Stimulated activated naive CD8-positive, alpha-beta T cell treated with anti-CD3 and anti-CD28 coated beads, Interleukin-15, Interleukin-2, amounts not matched to agents 100 U/mL and 50 U/mL, for 24 hours (primary cell): Measurements from ENCODE around the gene PLK5.
"Not testable (repeated sequence)": the region's sequence is repeated elsewhere in the genome, so short reads cannot be mapped to it uniquely, and the experiment has no call there.

Experiments
- ATAC-seq: fragments of 150-1000 bp; cut with Tn5 transposase; one replicate; pipeline ENCODE4 v1.10.0; 2021
- DNase-seq: peaks from one replicate; pipeline ENCODE4 v3.0.0; 2021

The PLK5 gene

DNA sequence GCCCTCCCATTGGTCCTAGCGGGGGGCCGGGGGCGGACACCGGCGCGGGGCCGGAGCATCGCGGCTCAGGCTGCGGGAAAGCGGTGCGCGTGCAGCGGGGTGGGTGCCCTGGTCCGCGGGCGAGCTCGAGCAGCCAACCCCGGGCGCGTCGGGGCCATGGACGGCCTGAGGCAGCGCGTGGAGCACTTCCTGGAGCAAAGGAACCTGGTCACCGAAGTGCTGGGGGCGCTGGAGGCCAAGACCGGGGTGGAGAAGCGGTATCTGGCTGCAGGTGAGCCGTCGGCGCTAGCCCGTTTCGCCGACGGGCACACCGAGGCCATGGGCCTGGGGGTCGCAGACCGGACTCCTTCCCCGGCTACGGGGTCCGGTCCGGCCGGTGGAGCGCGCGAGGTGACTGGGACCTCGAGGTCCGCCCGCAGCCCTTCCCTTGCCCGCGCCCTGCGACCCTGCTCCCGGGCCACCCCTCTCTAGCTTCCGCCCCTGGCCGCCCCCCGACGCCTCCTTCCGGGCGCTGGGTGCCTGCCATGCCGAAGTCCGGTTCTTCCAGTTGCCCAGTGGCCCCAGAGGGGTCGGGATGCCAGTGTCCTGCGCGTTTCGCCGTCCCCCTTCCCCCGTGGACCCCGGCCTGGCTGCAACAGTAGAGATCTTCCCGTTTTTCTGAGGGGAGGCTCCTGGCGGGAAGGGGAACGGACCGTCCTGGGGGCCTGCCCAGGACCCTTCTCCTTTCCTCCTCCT, 32.6 kb upstream of the PLK5 start, which contains the start of gene REEP6:
Gene REEP6 (plus strand): TSS at position 68 of the 735 bp plus-strand sequence. CDS start 89 bp downstream, at position 157.
- no peak for ATAC-seq
- DNase-seq, result no peak

DNA sequence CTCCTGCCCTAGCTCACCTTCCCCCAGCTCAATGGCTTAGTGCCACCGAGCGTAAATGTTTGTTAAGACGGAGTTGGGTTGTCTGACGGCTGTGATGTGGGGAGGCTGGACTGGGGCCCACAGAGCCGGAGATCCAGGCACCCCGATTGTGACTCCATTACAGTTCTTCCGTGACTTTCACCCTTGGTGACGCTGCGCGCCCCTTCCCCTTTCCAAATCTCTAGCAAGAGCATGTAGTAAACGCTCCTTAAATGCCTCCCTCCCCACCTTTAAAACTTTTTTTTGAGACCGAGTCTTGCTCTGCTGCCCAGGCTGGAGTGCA, 32.1 kb upstream of the PLK5 start:
- ATAC-seq, result no peak
- no peak for DNase-seq

DNA sequence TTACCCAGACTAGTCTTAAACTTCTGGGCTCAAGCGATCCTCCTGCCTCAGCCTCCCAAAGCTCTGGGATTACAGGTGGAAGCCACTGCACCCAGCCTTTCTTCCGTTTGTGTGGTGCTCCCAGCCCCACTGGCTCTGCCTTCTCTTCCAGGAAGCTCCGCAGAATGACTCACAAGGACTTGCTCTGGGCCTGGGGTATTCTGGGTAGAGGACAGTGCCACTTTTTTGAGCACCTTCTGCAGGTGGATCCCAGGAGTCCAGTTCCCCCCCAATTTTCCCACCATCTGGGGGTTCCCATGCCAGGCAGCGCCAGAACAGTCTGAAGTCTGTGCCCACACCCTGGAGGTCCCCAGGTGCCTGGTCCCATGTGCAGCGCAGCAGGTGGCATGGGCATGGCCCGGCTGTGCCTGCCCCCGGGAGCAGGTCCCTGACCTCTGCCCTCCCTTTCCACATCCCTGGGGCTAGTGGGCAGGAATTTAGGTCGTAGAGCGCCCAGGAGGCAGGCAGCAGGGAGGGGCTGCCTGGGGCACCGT, 31.3 kb upstream of the PLK5 start:
- ATAC-seq, result no peak
- DNase-seq, result no peak

DNA sequence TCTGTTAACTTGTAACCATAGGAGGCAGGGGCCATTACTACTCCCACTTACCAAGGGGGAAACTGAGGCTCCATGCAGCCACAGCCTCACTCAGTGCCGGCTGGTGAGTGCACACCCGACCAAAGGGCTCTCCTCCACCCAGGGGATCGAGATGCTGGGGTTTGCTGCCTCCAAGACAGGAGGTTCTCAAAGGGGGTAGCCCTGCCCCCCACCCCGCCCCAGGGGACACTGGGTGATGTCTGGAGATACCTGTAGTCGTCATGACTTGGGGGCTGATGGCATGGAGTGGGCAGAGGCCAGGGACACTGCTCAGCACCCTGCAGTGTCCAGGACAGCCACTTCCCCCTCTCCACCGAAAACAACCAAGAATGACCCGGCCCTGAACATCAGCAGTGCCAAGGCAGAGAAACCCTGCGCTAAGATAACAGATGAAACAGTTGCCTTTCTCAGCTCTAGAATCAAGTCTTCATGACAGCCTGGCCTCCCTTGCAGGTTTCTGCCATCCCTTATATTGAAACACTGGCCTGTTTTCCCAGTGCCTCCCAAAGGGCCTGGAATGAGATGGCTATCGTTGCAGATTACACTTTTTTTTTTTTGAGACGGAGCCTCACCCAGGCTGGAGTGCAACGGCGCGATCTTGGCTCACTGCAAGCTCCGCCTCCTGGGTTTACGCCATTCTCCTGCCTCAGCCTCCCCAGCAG, 29.6 kb upstream of the PLK5 start:
- no peak for ATAC-seq
- no peak for DNase-seq

DNA sequence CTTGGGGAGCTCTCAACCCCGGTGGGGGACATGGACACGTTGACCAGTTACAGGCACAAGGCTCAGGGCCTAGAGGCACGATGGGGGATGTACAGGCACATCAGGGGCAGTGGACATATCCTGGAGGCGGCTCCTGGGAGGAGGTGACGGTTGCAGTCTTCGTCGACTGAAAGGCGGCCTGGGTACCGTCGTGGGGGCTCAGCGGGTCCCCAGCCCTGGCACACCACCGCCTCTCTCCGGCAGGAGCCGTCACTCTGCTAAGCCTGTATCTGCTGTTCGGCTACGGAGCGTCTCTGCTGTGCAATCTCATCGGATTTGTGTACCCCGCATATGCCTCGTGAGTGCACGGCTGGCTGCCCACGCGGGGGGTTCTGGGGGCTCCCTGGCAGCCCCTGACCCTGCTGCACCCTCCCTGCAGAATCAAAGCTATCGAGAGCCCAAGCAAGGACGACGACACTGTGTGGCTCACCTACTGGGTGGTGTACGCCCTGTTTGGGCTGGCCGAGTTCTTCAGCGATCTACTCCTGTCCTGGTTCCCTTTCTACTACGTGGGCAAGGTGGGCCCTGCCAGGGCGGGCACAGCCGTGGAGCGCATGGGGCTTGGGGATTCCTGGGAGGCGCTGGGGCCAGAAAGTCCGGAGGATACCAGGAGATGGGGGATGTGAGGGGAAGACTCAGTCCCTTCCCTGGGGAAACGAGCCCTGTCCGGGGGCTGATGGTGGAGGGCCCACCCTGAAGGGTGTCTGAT, 28.7 kb upstream of the PLK5 start:
- DNase-seq (no peak), ATAC-seq (no peak)

DNA sequence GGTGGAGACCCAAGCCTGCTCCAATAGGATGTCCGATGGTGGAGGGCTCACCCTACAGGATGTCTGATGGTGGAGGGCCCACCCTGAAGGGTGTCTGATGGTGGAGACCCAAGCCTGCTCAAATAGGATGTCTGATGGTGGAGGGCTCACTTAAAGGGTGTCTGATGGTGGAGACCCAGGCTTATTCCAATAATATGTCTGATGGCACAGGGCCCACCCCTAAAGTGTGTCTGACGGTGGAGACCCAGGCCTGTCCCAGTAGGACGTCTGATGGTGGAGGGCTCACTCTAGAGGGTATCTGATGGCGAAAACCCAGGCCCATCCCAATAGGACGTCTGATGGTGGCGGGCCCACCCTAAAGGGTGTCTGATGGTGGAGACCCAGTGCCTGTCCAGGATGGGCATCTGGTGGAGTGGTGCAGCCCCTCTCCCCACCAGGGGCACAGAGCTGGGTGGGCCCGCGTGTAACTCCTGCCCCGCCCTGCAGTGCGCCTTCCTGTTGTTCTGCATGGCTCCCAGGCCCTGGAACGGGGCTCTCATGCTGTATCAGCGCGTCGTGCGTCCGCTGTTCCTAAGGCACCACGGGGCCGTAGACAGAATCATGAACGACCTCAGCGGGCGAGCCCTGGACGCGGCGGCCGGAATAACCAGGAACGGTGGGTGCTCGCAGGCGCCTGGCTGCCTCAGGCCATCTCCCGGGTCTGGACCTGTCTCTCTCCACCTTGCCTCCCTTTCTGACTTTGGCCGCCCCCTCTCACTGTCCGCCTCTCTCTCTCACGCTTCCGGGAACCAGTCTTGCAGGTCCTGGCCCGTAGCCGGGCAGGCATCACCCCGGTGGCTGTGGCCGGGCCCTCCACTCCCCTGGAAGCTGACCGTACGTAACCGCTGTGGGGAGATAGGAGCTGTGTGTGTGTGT, 27.8 kb upstream of the PLK5 start:
- no peak for ATAC-seq
- no peak for DNase-seq

DNA sequence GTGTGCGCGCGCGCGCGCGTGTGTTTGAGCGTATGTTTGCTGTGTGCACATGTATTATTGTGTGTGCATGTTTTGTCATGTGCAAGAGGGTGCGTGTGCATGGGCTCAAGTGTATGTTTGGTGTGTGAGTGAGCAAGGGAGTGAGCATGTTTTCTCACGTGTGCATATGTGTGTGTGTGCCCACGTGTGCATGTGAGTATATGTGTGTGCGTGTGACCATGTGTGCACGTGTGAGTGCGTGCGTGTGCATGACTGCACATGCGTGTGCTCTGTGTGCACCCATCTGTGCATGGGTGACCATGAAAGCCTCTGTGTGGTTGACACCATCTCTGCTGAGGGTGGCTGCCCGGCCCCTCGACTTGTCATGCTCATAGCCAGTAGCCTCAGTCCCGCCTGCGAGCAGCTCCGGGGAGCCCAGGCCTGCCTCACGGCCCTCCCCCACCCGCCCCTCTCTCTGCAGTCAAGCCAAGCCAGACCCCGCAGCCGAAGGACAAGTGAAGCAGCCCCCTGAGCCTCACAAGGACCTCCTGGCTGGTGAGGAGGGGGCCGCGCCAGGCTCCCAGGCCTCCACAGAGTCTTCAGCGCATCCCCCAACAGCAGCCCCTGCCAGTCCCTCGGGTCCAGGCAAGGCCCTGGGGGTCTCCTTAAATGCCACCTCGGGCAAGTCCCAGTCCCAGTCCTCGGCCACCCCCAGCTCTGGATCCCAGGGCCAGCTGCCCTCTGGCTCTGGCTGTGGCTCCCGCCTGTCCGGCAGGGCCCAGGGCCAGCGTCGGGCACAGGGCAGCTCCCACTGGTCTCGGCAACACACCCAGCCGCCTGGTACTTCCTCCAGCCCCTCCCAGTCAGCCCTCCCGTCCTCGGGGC, 26.9 kb upstream of the PLK5 start:
- ATAC-seq, result no peak
- no peak for DNase-seq

DNA sequence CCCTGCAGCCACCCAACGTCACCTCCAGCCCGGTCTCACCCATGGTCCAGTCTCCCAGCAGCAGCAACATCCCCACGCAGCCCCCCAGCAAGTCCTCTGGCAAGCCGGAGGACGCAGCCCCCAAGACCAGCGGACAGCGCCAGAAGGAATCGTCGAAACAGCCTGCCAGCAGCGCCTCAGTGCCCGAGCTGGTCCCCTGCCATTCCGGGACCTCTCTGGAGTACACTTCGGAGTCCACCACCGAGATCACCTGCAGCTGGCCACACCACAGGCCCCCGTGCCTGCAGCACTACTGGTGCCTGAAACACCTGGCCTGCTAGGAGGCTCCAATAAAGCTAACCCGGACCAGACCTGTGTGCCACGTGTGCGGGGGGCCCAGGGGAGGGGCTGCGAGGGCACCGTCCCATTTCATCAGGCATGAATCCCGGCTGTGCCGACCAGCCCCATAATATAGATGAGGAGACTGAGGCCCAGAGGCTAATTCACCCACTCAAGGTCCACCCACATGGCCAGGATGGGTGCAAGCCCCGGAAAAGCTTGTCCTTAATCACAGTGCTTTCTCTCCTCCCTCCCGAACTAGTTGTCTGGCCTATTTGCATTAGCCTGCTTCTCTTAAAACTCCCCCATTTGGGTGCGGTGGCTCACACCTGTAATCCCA, 26.2 kb upstream of the PLK5 start:
- DNase-seq (no peak), ATAC-seq (no peak)

DNA sequence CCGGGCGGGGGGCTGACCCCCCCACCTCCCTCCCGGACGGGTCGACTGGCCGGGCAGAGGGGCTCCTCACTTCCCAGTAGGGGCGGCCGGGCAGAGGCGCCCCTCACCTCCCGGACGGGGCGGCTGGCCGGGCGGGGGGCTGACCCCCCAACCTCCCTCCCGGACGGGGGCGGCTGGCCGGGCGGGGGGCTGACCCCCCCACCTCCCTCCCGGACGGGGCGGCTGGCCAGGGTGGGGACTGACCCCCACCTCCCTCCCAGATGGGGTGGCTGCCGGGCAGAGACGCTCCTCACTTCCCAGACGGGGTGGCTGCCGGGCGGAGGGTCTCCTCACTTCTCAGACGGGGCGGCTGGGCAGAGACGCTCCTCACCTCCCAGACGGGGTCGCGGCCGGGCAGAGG, 24.6 kb upstream of the PLK5 start:
- not testable (repeated sequence) for ATAC-seq, DNase-seq

DNA sequence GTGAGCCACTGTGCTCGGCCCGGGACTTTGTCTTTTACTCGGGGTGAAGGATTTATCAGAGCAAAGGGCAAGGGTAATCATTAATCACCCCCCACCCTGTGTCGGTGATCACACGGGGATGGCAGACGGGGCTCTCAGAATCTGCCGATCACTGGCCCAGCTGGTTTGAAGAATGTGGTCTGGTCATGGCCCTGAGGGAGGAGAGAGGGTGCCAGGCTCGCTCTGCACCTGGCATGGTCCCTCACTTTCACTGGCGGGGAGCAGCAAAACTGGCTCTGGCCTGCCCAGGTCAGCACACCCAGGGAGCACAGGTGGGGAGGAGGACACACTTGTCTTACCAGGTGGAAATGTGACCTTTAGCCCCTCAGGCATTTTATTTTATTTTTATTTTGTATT, 22.7 kb upstream of the PLK5 start:
- ATAC-seq (no peak), DNase-seq (no peak)

DNA sequence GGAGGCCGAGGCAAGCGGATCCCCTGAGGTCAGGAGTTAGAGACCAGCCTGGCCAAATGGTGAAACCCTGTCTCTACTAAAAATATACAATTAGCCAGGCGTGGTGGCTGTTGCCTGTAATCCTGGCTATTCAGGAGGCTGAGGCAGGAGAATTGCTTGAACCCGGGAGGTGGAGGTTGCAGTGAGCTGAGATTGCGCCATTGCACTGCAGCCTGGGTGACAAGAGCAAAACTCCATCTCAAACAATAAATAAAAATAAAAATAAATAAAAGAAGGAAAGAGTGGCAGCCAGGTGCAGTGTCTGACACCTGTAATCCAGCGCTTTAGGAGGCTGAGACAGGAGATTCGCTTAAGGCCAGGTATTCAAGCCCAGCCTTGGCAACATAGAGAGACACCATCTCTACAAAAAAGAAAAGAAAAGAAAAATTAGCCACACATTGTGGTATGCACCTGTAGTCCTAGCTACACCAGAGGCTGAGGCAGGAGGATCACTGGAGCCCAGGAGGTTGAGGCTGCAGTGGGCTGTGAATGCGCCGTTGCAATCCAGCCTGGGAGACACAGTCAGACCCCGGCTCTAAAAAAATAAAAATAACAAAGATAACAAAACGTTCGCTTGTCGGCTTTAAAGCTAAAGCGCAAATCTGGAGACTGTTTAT, 21.3 kb upstream of the PLK5 start:
- ATAC-seq (no peak), DNase-seq (no peak)

DNA sequence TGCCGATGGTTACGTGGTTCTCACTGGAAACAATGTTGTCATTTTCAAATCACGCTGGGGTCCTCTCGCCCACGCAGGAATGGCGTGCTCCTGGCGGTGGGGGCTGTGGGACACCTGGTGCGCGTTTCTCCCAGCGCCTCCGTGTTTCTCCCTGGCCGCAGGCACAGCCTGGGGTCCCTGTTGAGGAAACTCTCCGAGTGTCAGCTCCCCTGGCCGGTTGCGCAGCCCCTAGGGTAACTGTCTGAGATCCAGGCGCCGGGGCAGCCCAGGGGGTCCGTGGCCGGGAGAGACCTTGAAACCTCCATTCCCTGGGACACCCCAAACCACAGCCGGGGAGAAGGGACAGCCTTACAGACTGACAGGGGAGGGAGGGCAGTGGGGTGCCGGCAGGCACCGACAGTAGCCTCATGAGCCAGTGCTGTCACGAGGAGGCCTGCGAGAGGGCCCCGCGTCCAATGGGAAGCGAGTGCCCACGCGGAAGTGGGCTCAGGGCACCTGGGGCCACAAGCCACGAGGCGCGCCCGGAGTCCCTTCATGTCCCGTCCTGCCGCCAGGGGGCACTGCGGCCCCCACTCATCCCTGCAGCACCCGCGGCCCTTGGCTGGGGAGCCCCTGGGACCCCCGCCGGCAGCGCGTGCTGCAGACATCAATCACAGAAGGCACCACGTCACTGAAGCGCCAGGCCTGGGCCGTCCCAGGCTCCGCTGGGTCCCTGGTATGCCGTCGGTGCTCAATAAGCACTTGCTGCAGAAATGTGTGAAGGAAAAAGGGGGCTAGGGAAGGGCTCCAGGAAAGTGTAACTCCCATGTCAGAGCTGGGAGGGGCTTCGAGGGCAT, 20.6 kb upstream of the PLK5 start:
- DNase-seq (peak; percentile 83), ATAC-seq (peak; percentile 58)

DNA sequence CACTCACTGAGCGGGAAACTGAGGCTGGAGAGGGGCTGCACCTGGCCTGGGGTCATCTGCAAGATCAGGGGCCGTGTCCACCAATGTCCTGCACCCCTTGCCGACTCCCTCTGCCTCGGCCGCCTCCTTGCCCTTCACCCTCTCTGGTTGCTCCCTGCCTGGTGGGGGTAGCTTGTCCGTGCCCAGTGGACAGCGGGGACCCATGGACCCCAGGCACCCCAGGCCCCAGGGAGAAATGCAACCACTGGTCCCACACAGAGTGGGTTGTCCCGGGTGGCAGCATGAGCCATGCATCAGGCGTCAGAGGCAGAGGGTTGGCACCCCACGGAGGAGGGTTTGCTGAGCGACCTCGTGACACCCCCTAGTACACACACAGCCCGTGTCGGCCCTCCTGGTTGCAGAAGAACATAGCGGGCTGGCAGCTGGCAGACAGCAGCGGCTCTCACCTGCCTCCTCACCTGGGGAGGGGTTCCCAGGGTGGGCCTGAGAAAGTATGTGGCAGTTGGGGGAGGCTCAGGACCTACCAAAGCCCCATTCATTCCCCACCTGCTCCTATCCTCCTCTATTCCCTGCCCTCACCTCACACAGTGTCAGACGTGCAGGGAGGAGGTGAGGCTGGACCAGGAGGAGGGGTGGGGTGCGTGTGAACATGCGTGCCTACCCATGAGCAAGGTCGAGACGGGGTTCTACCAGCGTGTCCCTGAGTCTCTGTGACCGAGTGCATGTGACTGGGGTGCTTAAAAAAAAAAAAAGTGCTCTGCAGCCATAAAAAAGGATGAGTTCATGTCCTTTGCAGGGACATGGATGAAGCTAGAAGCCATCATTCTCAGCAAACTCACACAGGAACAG, 19.7 kb upstream of the PLK5 start:
- no peak for ATAC-seq
- no peak for DNase-seq

DNA sequence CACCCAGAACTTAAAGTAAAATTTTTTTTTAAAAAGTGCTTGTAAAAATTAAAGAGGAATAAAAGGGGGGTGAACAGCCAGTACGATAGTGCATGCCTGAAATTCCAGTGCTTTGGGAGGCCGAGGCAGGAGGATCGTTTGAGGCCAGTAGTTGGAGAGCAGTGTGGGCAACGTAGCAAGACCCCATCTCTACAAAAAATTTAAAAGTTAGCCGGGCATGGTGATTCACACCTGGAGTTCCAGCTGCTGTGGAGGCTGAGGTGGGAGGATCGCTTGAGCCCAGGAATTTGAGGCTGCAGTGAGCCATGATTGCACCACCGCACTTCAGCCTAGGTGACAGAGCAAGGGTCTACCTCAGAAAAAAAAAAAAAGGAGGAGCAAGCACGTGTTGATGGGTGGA, 18.9 kb upstream of the PLK5 start:
- no peak for DNase-seq
- ATAC-seq, result no peak

DNA sequence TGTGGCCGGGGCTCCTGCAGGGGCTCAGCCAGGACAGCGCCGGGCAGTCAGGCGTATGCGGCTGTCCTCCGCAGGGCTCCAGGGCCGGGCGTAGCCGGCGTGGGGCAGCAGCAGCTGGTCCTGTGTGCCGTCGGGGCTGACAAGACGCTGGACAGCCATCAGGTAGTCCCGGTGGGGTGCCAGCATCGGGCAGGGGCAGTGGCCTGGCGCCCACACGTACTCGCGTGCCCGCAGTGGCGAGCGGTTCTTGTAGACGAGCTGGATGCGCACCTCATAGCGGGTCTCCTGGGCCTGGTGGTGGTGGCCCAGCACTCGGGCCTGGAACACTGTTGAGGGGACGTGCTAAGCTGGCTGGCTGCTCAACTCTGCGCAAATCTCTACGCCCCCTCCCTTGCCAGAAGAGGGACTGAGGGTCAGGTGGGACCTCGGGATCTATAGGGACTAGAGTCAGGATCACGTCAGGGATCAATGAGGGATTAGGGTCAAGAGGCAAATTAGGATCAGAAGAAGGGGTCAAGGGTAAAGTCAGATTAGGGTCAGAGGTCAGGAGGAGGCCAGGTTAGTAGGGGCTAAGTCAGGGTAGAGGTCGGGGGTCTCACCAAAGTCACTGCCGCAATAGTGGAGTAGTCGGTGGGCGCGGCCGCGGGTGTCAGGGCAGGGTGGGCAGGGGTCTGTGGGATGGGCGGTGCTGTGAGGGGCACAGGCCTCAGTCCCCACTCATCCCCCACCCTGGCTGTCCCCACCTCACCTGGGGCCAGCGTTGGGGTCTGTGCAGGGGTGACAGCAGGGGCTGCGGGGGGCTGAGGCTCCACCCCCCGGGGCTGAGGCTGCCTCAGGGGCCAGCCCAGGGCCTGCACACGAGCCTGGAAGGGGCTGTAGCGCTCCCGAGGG, 17.6 kb upstream of the PLK5 start:
- DNase-seq, result no peak
- ATAC-seq, result no peak

DNA sequence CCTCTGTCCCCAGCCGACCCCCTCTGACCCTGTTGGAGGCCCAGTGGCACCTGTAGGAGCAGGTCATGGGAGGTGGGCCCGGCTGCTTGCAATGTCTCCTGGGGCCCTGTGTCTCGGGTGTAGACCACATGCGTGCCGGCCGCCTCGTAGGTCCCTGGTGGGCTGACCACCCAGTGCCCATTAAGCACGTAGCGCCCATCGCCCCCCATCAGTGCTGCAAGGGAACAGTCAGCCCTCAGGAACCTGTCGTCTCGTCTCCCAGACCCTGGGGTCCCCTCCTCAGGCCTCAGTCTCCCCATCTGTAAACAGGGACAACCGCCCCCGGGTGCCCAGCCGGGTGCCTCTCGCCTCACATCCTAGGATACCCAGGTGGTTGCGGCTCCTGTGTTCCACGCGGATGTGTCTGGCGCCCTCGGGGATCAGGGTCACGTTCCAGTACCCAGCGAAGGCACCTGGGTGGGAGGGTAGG, 16.7 kb upstream of the PLK5 start:
- no peak for ATAC-seq
- no peak for DNase-seq
